ENCODE measurements around the gene ENO3. TPM values are rescaled to one million over a fixed set of nuclear protein-coding genes. Genes with fewer than 3 reads are reported as not detected.

ENO3 gene
- total and polyA plus RNA-seq, 2 experiments from 2014 or later: 18.7 to 30.2 TPM

- DNase-seq (ENCODE audit: low spot score): peak; percentile 92
- Histone ChIP-seq H3K4me3 (peak overlapping the region; percentile 61), H3K36me3 (replicated peaks; ENCODE audit: insufficient read depth, low read depth) (no peaks in the 10 kb centered on the region), H3K4me1 (ENCODE audit: insufficient read depth) (peaks cover 31% of the 10 kb centered on the region), H3K9me2 (replicated peaks; ENCODE audit: insufficient read depth) (no peaks in the 10 kb centered on the region), H3K27me3 (no peaks in the 10 kb centered on the region), H3K9me3 (ENCODE audit: low read depth) (no peaks in the 10 kb centered on the region), H3K79me2 (peaks cover 38% of the 10 kb centered on the region), H3K27ac (peak overlapping the region; percentile 100), H3K4me2 (peak overlapping the region; percentile 86), H2AFZ (peak overlapping the region; percentile 72), H4K20me1 (ENCODE audit: insufficient read depth, poor library complexity, severe bottlenecking) (peaks cover 21% of the 10 kb centered on the region)
- TF ChIP-seq CTCF (IDR thresholded peaks at IDR 0.05; ENCODE audit: poor library complexity): no peak
- TF ChIP-seq EZH2 (IDR thresholded peaks at IDR 0.05; ENCODE audit: borderline replicate concordance): no peak
- no peak for TF ChIP-seq EZH2phosphoT487 (IDR thresholded peaks at IDR 0.05; ENCODE audit: low read depth, severe bottlenecking, unreplicated experiment)
- WGBS (ENCODE audit: low lambda C conversion rate, missing lambda C conversion rate): 2% methylated on average over 20 of the region's 75 CpGs
These were observed 1.4 kb upstream of the ENO3 start for GRCh38 chr17:4949321-4950074.

GRCh38 chr17:4950075-4950745, 709 bp upstream of the ENO3 start:
- H3K9me2 ChIP-seq (replicated peaks; ENCODE audit: insufficient read depth): no peaks in the 10 kb centered on the region
- H3K9me3 ChIP-seq (ENCODE audit: low read depth): no peaks in the 10 kb centered on the region
- H3K27ac ChIP-seq: peak overlapping the region; percentile 100
- H3K79me2 ChIP-seq: peaks cover 31% of the 10 kb centered on the region
- H2AFZ ChIP-seq: peak overlapping the region; percentile 72
- TF ChIP-seq EZH2 (IDR thresholded peaks at IDR 0.05; ENCODE audit: borderline replicate concordance) (no peak), CTCF (IDR thresholded peaks at IDR 0.05; ENCODE audit: poor library complexity) (no peak)
- no peaks in the 10 kb centered on the region for H3K27me3 ChIP-seq
- 7% methylated on average over 33 of the region's 52 CpGs for WGBS (ENCODE audit: low lambda C conversion rate, missing lambda C conversion rate)
- H3K4me2 ChIP-seq: peak overlapping the region; percentile 86
- peaks cover 16% of the 10 kb centered on the region for H4K20me1 ChIP-seq (ENCODE audit: insufficient read depth, poor library complexity, severe bottlenecking)
- peak overlapping the region; percentile 61 for H3K4me3 ChIP-seq
- peak; percentile 59 for DNase-seq (ENCODE audit: low spot score)
- H3K4me1 ChIP-seq (ENCODE audit: insufficient read depth): peaks cover 28% of the 10 kb centered on the region
- H3K36me3 ChIP-seq (replicated peaks; ENCODE audit: insufficient read depth, low read depth): no peaks in the 10 kb centered on the region

- WGBS (ENCODE audit: low lambda C conversion rate, missing lambda C conversion rate): 81% methylated on average over 3 of the region's 3 CpGs
- Histone ChIP-seq H2AFZ (no peak overlapping the region), H4K20me1 (ENCODE audit: insufficient read depth, poor library complexity, severe bottlenecking) (peaks cover 5% of the 10 kb centered on the region), H3K4me1 (ENCODE audit: insufficient read depth) (peaks cover 16% of the 10 kb centered on the region), H3K79me2 (peaks cover 18% of the 10 kb centered on the region), H3K27me3 (no peaks in the 10 kb centered on the region), H3K27ac (no peak overlapping the region), H3K4me3 (no peak overlapping the region), H3K36me3 (replicated peaks; ENCODE audit: insufficient read depth, low read depth) (no peaks in the 10 kb centered on the region), H3K9me3 (ENCODE audit: low read depth) (no peaks in the 10 kb centered on the region), H3K4me2 (peak overlapping the region; percentile 86), H3K9me2 (replicated peaks; ENCODE audit: insufficient read depth) (no peaks in the 10 kb centered on the region)
- no peak for DNase-seq (ENCODE audit: low spot score)
- no peak for TF ChIP-seq EZH2phosphoT487 (IDR thresholded peaks at IDR 0.05; ENCODE audit: low read depth, severe bottlenecking, unreplicated experiment)
- TF ChIP-seq EZH2 (IDR thresholded peaks at IDR 0.05; ENCODE audit: borderline replicate concordance): no peak
- TF ChIP-seq CTCF (IDR thresholded peaks at IDR 0.05; ENCODE audit: poor library complexity): no peak
These were observed 567 bp downstream of the ENO3 start for GRCh38 chr17:4951486-4951885.
